Trophoblast cell (in vitro differentiated cells and primary cell): ENCODE results near the gene ZNF136.

Experiments
- DNase-seq, 2 donors: peaks; one replicate each; pipeline ENCODE4 v3.0.0-alpha.2; 2016
- H2AFZ ChIP-seq: 2 replicates; pipeline ENCODE4 v1.6.1; 2013; ENCODE audit warnings: low read length, moderate library complexity, mild to moderate bottlenecking; ENCODE audit not compliant: insufficient read depth, poor library complexity
- H2AK5ac ChIP-seq: 2 replicates; pipeline ENCODE4 v1.6.1; 2013; ENCODE audit warnings: mild to moderate bottlenecking, low read length
- H2BK120ac ChIP-seq: 2 replicates; pipeline ENCODE4 v1.6.1; 2013; ENCODE audit warnings: low read length, mild to moderate bottlenecking, moderate library complexity; ENCODE audit not compliant: insufficient read depth, poor library complexity
- H2BK12ac ChIP-seq: 2 replicates; pipeline ENCODE4 v1.6.1; 2013; ENCODE audit warnings: mild to moderate bottlenecking, low read length, moderate library complexity
- H2BK5ac ChIP-seq: 2 replicates; pipeline ENCODE4 v1.6.1; 2013; ENCODE audit warnings: low read length, low read depth, moderate library complexity, mild to moderate bottlenecking; ENCODE audit not compliant: poor library complexity
- H3K14ac ChIP-seq: 2 replicates; pipeline ENCODE4 v1.6.1; 2013; ENCODE audit warnings: mild to moderate bottlenecking, low read length
- H3K18ac ChIP-seq: 2 replicates; pipeline ENCODE4 v1.6.1; 2013; ENCODE audit warnings: mild to moderate bottlenecking, low read length
- H3K23ac ChIP-seq: 2 replicates; pipeline ENCODE4 v1.6.1; 2013; ENCODE audit warnings: low read length
- H3K27ac ChIP-seq: 2 replicates; pipeline ENCODE4 v1.5.1; 2013; ENCODE audit warnings: low read depth, mild to moderate bottlenecking, inconsistent platforms, low read length, moderate library complexity
- H3K27me3 ChIP-seq: 2 replicates; pipeline ENCODE4 v1.6.1; 2013; ENCODE audit warnings: inconsistent platforms, mild to moderate bottlenecking, low read length, moderate library complexity; ENCODE audit not compliant: insufficient read depth
- H3K36me3 ChIP-seq, 2 experiments: 1 replicate in 1 of 2; 2 replicates in 1 of 2; pipeline ENCODE4 v1.6.1; 2013; ENCODE audit warnings: low read length in 2 of 2, mild to moderate bottlenecking in 2 of 2, moderate library complexity in 1 of 2; ENCODE audit not compliant: insufficient read depth in 2 of 2, control insufficient read depth in 1 of 2
- H3K4ac ChIP-seq: 2 replicates; pipeline ENCODE4 v1.6.1; 2013; ENCODE audit warnings: low read depth, mild to moderate bottlenecking, low read length, moderate library complexity
- H3K4me1 ChIP-seq, 2 experiments: 1 replicate in 1 of 2; 2 replicates in 1 of 2; pipeline ENCODE4 v1.6.1; 2013; ENCODE audit warnings: low read length in 2 of 2, mild to moderate bottlenecking in 2 of 2, moderate library complexity in 1 of 2; ENCODE audit not compliant: insufficient read depth in 2 of 2, control insufficient read depth in 1 of 2
- H3K4me2 ChIP-seq: 2 replicates; pipeline ENCODE4 v1.6.1; 2013; ENCODE audit warnings: inconsistent platforms, mild to moderate bottlenecking, low read length, moderate library complexity
- H3K4me3 ChIP-seq: 2 replicates; pipeline ENCODE4 v1.5.1; 2013; ENCODE audit warnings: mild to moderate bottlenecking, low read depth, low read length, inconsistent platforms
- H3K79me1 ChIP-seq: one replicate; pipeline ENCODE4 v1.6.1; 2013; ENCODE audit warnings: low read length
- H3K79me2 ChIP-seq: 2 replicates; pipeline ENCODE4 v1.6.1; 2013; ENCODE audit warnings: low read length, mild to moderate bottlenecking; ENCODE audit not compliant: control insufficient read depth, insufficient read depth, poor library complexity
- H3K9ac ChIP-seq: 2 replicates; pipeline ENCODE4 v1.6.1; 2013; ENCODE audit warnings: mild to moderate bottlenecking, low read length
- H3K9me3 ChIP-seq: 2 replicates; pipeline ENCODE4 v1.6.1; 2013; ENCODE audit warnings: low read depth, mild to moderate bottlenecking, control low read depth, inconsistent platforms, low read length; ENCODE audit not compliant: insufficient read depth
- H4K12ac ChIP-seq: 2 replicates; pipeline ENCODE4 v1.6.1; 2013; ENCODE audit warnings: low read depth, mild to moderate bottlenecking, low read length, moderate library complexity
- H4K8ac ChIP-seq: 2 replicates; pipeline ENCODE4 v1.6.1; 2013; ENCODE audit warnings: low read depth, mild to moderate bottlenecking, low read length, moderate library complexity
- H4K91ac ChIP-seq: one replicate; pipeline ENCODE4 v1.6.1; 2013; ENCODE audit warnings: low read depth, mild to moderate bottlenecking, low read length, moderate library complexity
- WGBS: extraction: QIAGEN DNeasy Blood & Tissue Kit; methylation state at CpG from one replicate; pipeline ENCODE4 v1.1.7; 2013; ENCODE audit warnings: missing lambda C conversion rate; ENCODE audit not compliant: insufficient read length, insufficient coverage; ENCODE audit errors: extremely low coverage; 5-methylcytosine and 5-hydroxymethylcytosine counted together

Gene ZNF136

DNA sequence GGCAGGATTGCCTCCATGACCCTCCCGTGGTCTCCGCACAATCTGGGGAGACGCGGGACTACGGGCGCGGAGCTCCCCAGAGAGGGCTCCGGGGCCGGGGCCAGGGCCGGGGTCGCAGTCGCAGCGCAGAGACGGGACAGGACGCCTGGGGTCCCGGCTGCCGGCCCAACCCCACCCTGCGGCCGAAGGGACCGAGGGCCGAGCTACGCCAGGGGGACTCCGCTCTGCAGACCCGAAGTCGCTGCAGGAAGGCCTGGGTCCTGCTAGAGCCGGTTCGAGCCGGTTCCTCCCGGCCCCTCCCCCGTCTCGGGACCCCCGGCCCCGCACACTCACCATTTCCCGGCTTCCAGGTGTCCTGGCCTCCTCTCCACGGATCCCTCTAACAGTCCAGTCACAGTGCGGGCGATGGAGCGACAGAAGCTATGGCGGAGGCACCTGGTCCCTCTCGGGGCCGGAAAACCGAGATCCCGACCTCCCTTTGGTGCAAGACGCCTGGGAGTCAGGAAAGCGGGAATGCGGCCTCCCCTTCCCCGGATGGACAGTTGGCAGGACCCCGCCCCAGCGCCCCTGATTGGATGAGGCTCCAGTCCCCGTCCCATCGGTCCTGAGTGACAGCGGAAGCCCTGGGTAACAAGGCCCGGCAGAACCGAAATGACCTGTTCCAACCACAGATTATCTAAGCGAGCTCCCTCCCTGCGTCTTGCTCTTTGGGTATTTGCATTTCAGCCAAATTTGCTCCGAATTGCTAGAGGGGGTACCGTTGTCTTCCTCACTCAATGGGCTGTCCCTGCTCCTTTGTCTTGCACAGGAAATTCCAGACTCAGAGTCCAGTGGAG is 6.5 kb upstream of the ZNF136 start, which contains the start of gene ZNF625:
ZNF625 (minus strand) TSS at position 512 of the 836 bp plus-strand sequence; CDS start at position 336, 176 bp downstream.
- Histone ChIP-seq H3K4me2 (peak within 1 kb of the TSS; percentile 85), H3K9ac (peak within 1 kb of the TSS; percentile 78), H3K4me1 (peaks cover 0 to 3% of the 10 kb centered on the region in 2 experiments), H3K27ac (peak within 1 kb of the TSS; percentile 52), H3K14ac (peak within 1 kb of the TSS; percentile 88), H3K4me3 (peak within 1 kb of the TSS; percentile 88), H3K27me3 (no peaks in the 10 kb centered on the region), H3K79me2 (peaks cover 8% of the 10 kb centered on the region), H3K9me3 (no peaks in the 10 kb centered on the region), H2BK12ac (no peak within 1 kb of the TSS), H2BK5ac (peak within 1 kb of the TSS; percentile 41), H4K8ac (peak within 1 kb of the TSS; percentile 89), H2AFZ (peak within 1 kb of the TSS; percentile 85), H4K91ac (peak within 1 kb of the TSS; percentile 77), H2AK5ac (no peak within 1 kb of the TSS), H4K12ac (peak within 1 kb of the TSS; percentile 77), H3K23ac (no peak within 1 kb of the TSS), H3K36me3 (peaks cover 3 to 5% of the 10 kb centered on the region in 2 experiments), H3K4ac (peak within 1 kb of the TSS; percentile 87), H2BK120ac (peak within 1 kb of the TSS; percentile 14), H3K18ac (peak within 1 kb of the TSS; percentile 55), H3K79me1 (peaks cover 6% of the 10 kb centered on the region)
- peak; percentile 89 for DNase-seq
- WGBS: no CpG with 5 or more reads among the region's 58 CpGs

- H3K27me3 ChIP-seq: no peaks in the 10 kb centered on the region
- no peak overlapping the region for H2BK120ac ChIP-seq
- WGBS: no CpG with 5 or more reads among the region's 25 CpGs
- no peak overlapping the region for H4K8ac ChIP-seq
- no peak overlapping the region for H4K91ac ChIP-seq
- no peak overlapping the region for H2BK12ac ChIP-seq
- no peak overlapping the region for H3K14ac ChIP-seq
- no peak overlapping the region for H3K4me3 ChIP-seq
- no peak overlapping the region for H4K12ac ChIP-seq
- no peaks in the 10 kb centered on the region for H3K9me3 ChIP-seq
- H2BK5ac ChIP-seq: no peak overlapping the region
- no peak overlapping the region for H2AFZ ChIP-seq
- no peak overlapping the region for H3K18ac ChIP-seq
- peaks cover 15% of the 10 kb centered on the region for H3K79me2 ChIP-seq
- no peak overlapping the region for H3K9ac ChIP-seq
- no peak overlapping the region for H3K27ac ChIP-seq
- no peak overlapping the region for H3K23ac ChIP-seq
- H2AK5ac ChIP-seq: no peak overlapping the region
- H3K4me2 ChIP-seq: no peak overlapping the region
- H3K4me1 ChIP-seq: peaks cover 5 to 12% of the 10 kb centered on the region in 2 experiments
- H3K79me1 ChIP-seq: peaks cover 12% of the 10 kb centered on the region
- no peak for DNase-seq
- H3K4ac ChIP-seq: no peak overlapping the region
- H3K36me3 ChIP-seq: no peaks in the 10 kb centered on the region
Measured at GRCh38 chr19:12159773-12160414, 3.0 kb upstream of the ZNF136 start.

GRCh38 chr19:12162513-12162881 is 399 bp upstream of the ZNF136 start:
- peak overlapping the region; percentile 82 for H3K4me2 ChIP-seq
- H3K18ac ChIP-seq: no peak overlapping the region
- peaks cover 5 to 8% of the 10 kb centered on the region in 2 experiments for H3K4me1 ChIP-seq
- no peak overlapping the region for H3K4me3 ChIP-seq
- H3K4ac ChIP-seq: no peak overlapping the region
- no peak overlapping the region for H2AK5ac ChIP-seq
- no peaks in the 10 kb centered on the region for H3K27me3 ChIP-seq
- H2BK12ac ChIP-seq: no peak overlapping the region
- no peak overlapping the region for H4K12ac ChIP-seq
- peaks cover 6% of the 10 kb centered on the region for H3K79me1 ChIP-seq
- no peaks in the 10 kb centered on the region for H3K9me3 ChIP-seq
- H3K14ac ChIP-seq: no peak overlapping the region
- DNase-seq: no peak
- peaks cover 0 to 2% of the 10 kb centered on the region in 2 experiments for H3K36me3 ChIP-seq
- H3K79me2 ChIP-seq: peaks cover 9% of the 10 kb centered on the region
- H4K8ac ChIP-seq: peak overlapping the region; percentile 8
- H2BK5ac ChIP-seq: no peak overlapping the region
- no peak overlapping the region for H3K9ac ChIP-seq
- no peak overlapping the region for H4K91ac ChIP-seq
- no peak overlapping the region for H3K23ac ChIP-seq
- H3K27ac ChIP-seq: no peak overlapping the region
- no CpG with 5 or more reads among the region's 8 CpGs for WGBS
- no peak overlapping the region for H2BK120ac ChIP-seq
- peak overlapping the region; percentile 47 for H2AFZ ChIP-seq

- Histone ChIP-seq H3K9me3 (no peaks in the 10 kb centered on the region), H2AK5ac (no peak overlapping the region), H3K4ac (peak overlapping the region; percentile 71), H2BK120ac (no peak overlapping the region), H2BK5ac (no peak overlapping the region), H2BK12ac (no peak overlapping the region), H2AFZ (no peak overlapping the region), H4K91ac (no peak overlapping the region), H3K79me2 (peaks cover 9% of the 10 kb centered on the region), H3K9ac (peak overlapping the region; percentile 68), H3K79me1 (peaks cover 6% of the 10 kb centered on the region), H3K4me3 (no peak overlapping the region), H3K27me3 (no peaks in the 10 kb centered on the region), H3K18ac (no peak overlapping the region), H4K8ac (no peak overlapping the region), H3K23ac (no peak overlapping the region), H3K27ac (no peak overlapping the region), H3K14ac (no peak overlapping the region), H3K36me3 (peaks cover 0 to 7% of the 10 kb centered on the region in 2 experiments), H3K4me1 (peaks cover 5 to 8% of the 10 kb centered on the region in 2 experiments), H3K4me2 (peak overlapping the region; percentile 82), H4K12ac (no peak overlapping the region)
- no CpG with 5 or more reads among the region's 2 CpGs for WGBS
- peak in 1 of 2 donors; percentile 15 for DNase-seq
Measured at GRCh38 chr19:12163826-12164225, 930 bp downstream of the ZNF136 start.
